PFSK-1 (cell line): ENCODE data around the gene POTEE. TPM values are rescaled to one million over a fixed set of nuclear protein-coding genes. Genes with fewer than 3 reads are reported as not detected.
"Not testable (repeated sequence)": the region's sequence is repeated elsewhere in the genome, so short reads cannot be mapped to it uniquely, and the experiment has no call there.

Experiments used
- FOXP2 ChIP-seq: optimal IDR thresholded peaks from 2 replicates; pipeline ENCODE3; 2011; ENCODE audit warnings: borderline replicate concordance, control low read depth, inconsistent platforms; ENCODE audit not compliant: insufficient read depth; ENCODE audit errors: extremely low read length, extremely low read depth
- POLR2AphosphoS5 ChIP-seq: IDR thresholded peaks from 2 replicates; pipeline ENCODE4 v1.6.1; 2012; ENCODE audit warnings: low read depth, mild to moderate bottlenecking, control low read depth, low read length, moderate library complexity
- SIN3A ChIP-seq: IDR thresholded peaks from 2 replicates; pipeline ENCODE4 v1.6.1; 2012; ENCODE audit warnings: mild to moderate bottlenecking, low read length, moderate library complexity, borderline replicate concordance; ENCODE audit not compliant: insufficient read depth
- TAF1 ChIP-seq: IDR thresholded peaks from 2 replicates; pipeline ENCODE4 v1.6.1; 2012; ENCODE audit warnings: low read length, control low read depth, borderline replicate concordance; ENCODE audit not compliant: insufficient read depth
- polyA plus RNA-seq: library from polyadenylated mRNA; unstranded; fragments of >200 nt; gene quantifications from one replicate; pipeline ENCODE4 v1.2.1, GENCODE V29; 2012; ENCODE audit warnings: low read depth, missing spikeins; ENCODE audit not compliant: insufficient read length
- TF ChIP-seq, protein P1 (sequence below), 2 experiments: IDR thresholded peaks; 2 replicates each; pipeline versions ENCODE4 v1.6.1 to v1.8.0; 2011 to 2012; ENCODE audit warnings: low read depth in 2 of 2, low read length in 2 of 2, control low read depth in 1 of 2, inconsistent platforms in 1 of 2, mild to moderate bottlenecking in 1 of 2, moderate library complexity in 1 of 2; ENCODE audit not compliant: insufficient read depth in 1 of 2

The POTEE gene
- 0.19 TPM for polyA plus RNA-seq

DNA sequence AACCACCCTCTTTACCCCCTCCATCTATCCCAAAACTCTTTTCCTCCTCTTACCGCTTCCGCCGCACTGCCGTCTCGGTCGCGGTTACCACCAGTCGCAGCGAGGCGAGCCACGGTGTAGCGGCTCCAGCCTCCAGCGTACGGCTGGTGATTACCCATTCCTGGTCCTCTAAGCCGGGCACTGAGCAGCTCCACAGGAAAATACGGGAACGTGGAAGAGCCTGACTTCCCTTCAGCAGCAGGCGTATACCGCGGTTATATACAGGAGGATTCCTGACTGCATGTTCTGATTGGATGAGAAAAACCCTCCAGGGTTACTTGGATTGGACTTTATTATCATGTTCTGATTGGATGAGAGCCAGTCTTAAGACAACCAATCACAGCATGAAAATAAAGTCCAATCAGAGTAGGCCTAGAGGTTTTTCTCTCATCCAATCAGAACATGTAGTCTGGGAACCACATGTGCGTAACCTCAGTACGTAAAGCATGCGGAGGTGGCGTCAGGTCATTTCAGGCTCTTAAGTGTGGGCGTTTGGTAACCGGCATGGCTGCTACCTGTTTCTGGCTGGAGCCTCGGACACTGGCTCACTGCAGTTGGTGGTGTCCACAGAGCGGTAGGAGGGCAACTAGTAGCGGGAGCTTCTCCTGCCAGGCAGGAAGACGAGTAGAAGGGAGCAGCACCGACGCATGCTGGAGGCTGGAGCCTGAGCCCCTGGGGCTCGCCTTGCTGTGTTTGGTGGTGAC is at the start of gene POTEE:
Gene POTEE, plus strand, starts transcription at position 507 of the 743 bp plus-strand sequence. CDS start 8,867 bp downstream, outside the sequence.
- TF ChIP-seq TAF1, FOXP2: not testable (repeated sequence)
- TF ChIP-seq, protein P1, sequence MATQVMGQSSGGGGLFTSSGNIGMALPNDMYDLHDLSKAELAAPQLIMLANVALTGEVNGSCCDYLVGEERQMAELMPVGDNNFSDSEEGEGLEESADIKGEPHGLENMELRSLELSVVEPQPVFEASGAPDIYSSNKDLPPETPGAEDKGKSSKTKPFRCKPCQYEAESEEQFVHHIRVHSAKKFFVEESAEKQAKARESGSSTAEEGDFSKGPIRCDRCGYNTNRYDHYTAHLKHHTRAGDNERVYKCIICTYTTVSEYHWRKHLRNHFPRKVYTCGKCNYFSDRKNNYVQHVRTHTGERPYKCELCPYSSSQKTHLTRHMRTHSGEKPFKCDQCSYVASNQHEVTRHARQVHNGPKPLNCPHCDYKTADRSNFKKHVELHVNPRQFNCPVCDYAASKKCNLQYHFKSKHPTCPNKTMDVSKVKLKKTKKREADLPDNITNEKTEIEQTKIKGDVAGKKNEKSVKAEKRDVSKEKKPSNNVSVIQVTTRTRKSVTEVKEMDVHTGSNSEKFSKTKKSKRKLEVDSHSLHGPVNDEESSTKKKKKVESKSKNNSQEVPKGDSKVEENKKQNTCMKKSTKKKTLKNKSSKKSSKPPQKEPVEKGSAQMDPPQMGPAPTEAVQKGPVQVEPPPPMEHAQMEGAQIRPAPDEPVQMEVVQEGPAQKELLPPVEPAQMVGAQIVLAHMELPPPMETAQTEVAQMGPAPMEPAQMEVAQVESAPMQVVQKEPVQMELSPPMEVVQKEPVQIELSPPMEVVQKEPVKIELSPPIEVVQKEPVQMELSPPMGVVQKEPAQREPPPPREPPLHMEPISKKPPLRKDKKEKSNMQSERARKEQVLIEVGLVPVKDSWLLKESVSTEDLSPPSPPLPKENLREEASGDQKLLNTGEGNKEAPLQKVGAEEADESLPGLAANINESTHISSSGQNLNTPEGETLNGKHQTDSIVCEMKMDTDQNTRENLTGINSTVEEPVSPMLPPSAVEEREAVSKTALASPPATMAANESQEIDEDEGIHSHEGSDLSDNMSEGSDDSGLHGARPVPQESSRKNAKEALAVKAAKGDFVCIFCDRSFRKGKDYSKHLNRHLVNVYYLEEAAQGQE (IDR thresholded peaks at IDR 0.05; ENCODE audit: insufficient read depth in 1 of 2, low read depth in 2 of 2, low read length in 2 of 2) = not testable (repeated sequence)

DNA sequence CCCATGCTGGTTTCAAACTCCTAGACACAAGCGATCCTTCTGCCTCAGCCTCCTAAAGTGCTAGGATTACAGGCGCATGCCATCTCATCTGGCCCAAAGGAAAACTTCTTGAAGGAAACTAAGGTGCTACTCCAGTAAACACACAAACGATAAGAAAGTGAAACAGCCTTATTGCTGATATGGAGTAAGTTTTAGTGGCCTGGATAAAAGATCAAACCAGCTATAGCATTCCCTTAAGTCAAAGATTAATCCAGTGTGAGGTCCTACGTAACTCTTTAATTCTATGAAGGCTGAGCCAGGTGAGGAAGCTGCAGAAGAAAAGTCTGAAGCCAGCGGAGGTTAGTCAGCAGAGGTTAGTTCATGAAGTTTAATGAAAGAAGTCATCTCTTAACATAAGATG is 40.8 kb upstream of the POTEE start:
- no peak for TF ChIP-seq FOXP2

DNA sequence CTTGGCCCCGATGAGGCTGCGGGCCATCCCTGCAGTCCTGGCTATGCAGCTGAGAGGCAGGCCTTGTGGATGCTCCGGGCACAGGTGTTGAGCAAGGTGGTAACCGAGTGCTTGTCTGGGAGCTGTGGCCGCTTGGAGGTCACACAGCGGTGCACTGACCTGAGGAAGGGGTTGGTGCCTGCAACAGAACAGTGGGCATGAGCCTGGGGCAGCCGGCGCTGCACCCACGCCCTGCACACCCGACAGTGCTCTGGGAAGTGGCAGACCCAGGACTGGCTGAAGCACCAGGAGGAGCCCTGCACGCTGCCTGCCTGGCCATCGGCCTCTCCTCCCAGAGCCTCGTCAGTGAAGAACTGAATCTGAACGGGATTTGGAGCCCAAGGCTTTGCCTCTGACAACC is 8.2 kb upstream of the POTEE start:
- TF ChIP-seq, protein P1 (IDR thresholded peaks at IDR 0.05; ENCODE audit: insufficient read depth in 1 of 2, low read depth in 2 of 2, low read length in 2 of 2) = no peak
- TF ChIP-seq FOXP2 = no peak
- no peak for TF ChIP-seq SIN3A
- TF ChIP-seq POLR2AphosphoS5 = no peak
- no peak for TF ChIP-seq TAF1
